ENCODE measurements around the gene CDH23. TPM values are rescaled to one million over a fixed set of nuclear protein-coding genes. Genes with fewer than 3 reads are reported as not detected.
"Not testable (repeated sequence)": the region's sequence is repeated elsewhere in the genome, so short reads cannot be mapped to it uniquely, and the experiment has no call there.

The CDH23 gene
- 0.81 TPM for total RNA-seq

GRCh38 chr10:71396711-71397295 lies at the start of gene CDH23:
Gene CDH23 (plus strand): TSS chr10:71396920. CDS start chr10:71439832, 42,912 bp downstream.
- DNase-seq (ENCODE audit: low read depth in 2 of 3, low spot score in 2 of 3), result no peak

DNA sequence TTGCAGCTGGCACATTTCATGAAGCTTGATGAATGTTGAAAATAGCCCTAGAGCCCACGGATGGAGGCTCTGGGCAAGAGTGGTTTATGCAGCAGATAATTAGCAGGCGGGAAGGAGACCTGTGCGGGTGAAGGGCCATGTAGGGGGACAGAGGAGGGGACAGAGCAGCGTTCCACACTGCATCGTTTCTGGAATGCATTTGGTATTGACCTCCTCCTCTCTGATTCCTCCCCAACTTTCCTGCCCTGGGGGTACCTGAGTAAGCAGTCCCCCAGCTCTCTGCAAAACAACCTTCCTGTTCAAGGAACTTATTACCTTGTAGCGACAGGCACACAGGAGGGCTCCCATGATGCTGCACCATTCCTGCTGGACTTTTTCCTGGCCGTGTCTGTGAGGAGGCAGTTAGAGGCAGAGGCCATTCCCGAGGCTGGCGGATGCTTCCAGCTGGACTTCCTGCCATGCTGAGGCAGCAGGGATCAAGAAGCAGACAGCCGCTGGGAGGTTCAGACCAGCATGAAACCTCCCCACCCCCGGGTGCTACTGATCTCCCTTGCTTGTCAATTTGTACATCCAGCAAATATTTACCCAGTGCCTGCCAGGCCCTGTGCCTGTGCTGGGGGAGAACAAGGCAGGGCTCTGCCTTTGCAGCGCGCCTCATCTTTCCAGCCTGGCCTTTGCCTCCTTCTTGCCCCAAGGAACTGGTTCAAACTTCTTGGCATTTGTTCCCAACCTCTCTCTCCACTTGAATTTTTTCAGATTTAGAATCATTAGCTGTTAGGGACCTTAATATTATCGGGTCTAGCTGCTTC lies 48.9 kb upstream of the CDH23 start:
- no peak for DNase-seq (ENCODE audit: low read depth in 2 of 3, low spot score in 2 of 3)

GRCh38 chr10:71348850-71349249 lies 47.9 kb upstream of the CDH23 start:
- DNase-seq (ENCODE audit: low read depth in 2 of 3, low spot score in 2 of 3), result no peak

DNA sequence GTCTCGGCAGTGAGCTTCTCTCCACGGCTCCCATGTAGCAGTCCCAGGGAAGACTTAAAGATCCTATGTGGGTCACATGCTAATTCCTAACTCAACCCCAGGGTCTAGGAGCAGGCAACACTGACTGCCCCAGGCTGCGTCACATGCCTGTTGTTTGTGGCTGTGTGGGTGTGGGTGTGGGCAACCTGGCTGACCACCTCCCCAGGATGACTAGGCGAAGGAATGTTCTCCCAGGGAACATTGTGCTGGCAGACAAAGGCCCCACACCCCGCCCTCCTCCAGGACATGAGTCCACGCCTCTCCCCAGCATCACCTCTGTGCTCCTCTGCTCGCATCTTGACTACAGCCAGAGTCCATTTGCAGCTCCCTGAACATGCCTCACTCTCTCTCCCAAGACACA lies 47.3 kb upstream of the CDH23 start:
- no peak for DNase-seq (ENCODE audit: low read depth in 2 of 3, low spot score in 2 of 3)

DNA sequence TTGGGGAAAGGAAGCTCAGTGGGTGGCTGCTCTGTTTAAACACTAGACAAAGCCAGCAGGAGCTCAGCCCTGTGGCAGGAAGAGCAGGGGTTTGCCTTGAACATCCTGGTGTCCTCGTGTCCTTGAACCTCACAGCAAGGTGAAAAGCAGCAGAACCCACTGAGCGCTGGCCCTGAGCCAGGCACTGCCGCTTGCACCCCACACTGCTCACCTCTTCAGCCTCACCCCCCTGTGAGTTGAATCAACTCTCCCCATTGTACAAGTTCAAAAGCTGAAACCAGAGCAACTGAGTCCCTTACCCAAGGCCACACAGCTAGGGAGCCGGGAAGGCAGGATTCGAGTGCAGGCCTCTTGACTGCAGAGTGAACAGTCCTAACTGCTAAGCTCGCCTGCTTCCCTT lies 45.6 kb upstream of the CDH23 start:
- DNase-seq (ENCODE audit: low read depth in 2 of 3, low spot score in 2 of 3), result no peak

DNA sequence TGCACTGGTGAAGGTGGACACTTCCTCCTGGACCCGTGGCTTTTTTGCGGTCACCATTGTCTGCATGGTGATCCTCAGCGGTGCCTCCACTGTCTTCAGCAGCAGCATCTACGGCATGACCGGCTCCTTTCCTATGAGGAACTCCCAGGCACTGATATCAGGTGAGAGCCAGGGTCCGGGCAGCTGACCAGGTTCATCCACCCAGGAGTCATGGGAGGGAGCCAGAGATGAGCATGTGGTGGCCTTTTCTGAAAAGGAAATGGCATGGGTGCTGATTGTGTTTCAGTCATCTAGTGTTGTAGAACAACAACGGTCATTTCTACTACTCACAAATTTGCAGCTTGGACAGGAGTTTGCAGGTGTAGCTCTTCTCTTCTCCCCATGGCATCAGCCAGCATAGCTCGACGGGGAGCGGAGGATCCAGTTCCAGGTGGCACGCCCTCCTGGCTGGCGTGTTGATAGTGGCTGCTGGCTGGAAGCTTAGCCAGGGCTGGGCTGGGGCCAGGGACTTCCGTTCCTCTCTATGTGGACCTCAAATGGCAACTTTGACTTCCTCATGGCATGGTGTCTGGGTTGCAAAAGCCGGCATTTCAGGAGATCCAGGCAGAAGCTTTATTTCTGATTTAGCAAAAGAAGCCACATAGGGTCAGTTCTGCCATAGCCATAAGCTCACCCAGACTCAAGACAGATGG lies 44.9 kb upstream of the CDH23 start:
- DNase-seq (ENCODE audit: low read depth in 2 of 3, low spot score in 2 of 3), result no peak

DNA sequence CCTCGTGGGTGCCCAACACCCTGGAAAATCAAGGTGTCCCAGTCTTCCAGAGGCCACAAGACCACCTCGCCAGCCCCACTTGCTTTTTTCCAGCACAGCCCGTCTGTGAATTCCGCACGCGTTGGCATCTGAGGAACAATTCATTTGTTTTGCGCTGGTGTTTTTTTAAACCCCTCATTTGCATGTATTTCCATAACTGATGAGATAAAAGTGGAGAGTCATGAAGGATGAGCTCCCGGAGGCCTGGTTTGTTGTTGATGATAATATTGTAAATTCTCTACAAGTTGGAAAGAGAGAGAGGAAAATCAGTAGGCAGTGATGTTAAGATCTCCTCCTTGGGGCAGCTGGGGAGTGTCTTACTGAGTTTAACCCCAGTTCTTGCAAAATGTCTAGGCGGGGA lies 43.1 kb upstream of the CDH23 start:
- no peak for DNase-seq (ENCODE audit: low read depth in 2 of 3, low spot score in 2 of 3)

GRCh38 chr10:71354776-71355175 lies 41.9 kb upstream of the CDH23 start:
- DNase-seq (ENCODE audit: low read depth in 2 of 3, low spot score in 2 of 3), result no peak

- no peak for DNase-seq (ENCODE audit: low read depth in 2 of 3, low spot score in 2 of 3)
These were observed 40.8 kb upstream of the CDH23 start for GRCh38 chr10:71355886-71356285.

- DNase-seq (ENCODE audit: low read depth in 2 of 3, low spot score in 2 of 3), result no peak
These were observed 38.9 kb upstream of the CDH23 start for GRCh38 chr10:71357792-71358265.

- DNase-seq (ENCODE audit: low read depth in 2 of 3, low spot score in 2 of 3), result no peak
These were observed 38.4 kb upstream of the CDH23 start for GRCh38 chr10:71358277-71358676.

DNA sequence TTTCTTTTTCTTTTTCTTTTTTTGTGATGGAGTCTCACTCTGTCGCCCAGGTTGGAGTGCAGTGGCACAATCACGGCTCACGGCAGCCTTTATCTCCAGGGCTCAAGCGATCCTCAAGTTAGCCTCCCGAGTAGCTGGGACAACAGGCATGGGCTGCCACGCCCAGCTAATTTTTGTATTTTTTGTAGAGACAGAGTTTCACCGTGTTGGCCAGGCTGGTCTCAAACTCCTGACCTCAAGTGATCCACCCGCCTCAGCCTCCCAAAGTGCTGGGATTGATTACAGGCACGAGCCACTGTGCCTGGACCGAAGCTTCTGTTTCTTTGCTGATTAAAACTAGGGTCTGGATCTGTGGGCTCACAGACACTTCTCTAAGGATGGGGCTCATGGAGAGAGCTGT lies 37.8 kb upstream of the CDH23 start:
- not testable (repeated sequence) for DNase-seq (ENCODE audit: low read depth in 2 of 3, low spot score in 2 of 3)

GRCh38 chr10:71359364-71360046 lies 37.2 kb upstream of the CDH23 start:
- no peak for DNase-seq (ENCODE audit: low read depth in 2 of 3, low spot score in 2 of 3)

GRCh38 chr10:71360735-71361134 lies 36.0 kb upstream of the CDH23 start:
- DNase-seq (ENCODE audit: low read depth in 2 of 3, low spot score in 2 of 3), result no peak

DNA sequence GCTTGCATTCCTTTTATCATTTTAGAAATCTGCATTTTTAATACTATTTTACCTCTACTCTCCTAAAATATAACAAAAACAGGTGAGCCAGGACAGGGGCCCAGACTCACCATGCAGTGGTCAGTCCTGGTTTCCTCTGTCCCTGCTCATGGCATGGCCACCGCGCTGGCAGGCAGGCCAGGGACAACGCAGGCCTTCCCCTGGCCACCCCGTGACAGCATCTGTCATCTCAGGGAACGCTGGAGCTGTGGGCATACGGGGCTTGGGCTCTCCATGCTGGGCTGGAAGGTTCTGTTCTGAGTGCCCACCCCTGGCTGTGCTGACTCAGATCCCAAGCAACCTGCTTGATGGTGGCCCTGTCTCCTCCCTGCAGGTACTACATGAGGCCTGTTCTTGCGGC lies 35.1 kb upstream of the CDH23 start:
- no peak for DNase-seq (ENCODE audit: low read depth in 2 of 3, low spot score in 2 of 3)

GRCh38 chr10:71362141-71362540 lies 34.6 kb upstream of the CDH23 start:
- no peak for DNase-seq (ENCODE audit: low read depth in 2 of 3, low spot score in 2 of 3)

DNA sequence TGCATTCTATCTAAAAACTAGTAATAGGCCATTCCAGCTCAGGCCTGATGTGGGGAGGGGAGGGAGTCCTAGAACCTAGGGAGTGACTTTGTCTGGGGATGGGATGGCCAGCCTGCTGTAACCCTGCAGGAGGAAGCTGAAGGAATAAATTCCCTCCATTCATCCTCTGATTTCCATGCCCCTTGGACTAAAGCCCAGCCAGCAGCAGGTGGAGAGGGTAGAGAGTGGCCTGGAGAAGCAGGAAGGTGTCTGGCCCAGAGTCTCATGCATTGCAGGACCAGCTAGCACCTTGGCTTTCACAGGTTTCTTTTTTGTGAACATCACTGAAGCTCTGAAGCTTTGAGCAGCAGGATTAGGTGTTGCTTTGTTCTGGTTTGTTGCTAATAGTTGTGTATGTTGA lies 32.8 kb upstream of the CDH23 start:
- no peak for DNase-seq (ENCODE audit: low read depth in 2 of 3, low spot score in 2 of 3)

DNA sequence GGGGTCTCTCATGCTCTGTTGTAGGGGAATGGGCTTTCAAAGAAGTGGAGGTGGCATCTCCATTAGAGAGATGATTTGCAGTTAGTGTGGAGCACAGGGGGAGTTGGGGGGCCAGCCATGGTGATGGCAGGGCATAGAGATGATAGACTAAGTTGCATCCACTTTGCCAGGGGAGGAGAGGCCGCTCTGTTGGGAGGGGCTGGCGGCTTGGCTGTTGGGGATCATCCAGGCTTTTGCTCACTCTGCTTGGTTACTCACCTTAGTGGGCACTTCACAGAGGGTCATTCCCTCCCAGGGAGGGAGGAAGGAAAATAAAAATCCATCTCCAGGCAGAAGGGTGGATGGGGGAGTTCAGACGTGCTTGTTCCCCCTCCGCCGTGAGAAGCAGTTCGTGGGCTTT lies 31.4 kb upstream of the CDH23 start:
- no peak for DNase-seq (ENCODE audit: low read depth in 2 of 3, low spot score in 2 of 3)

GRCh38 chr10:71366690-71367089 lies 30.0 kb upstream of the CDH23 start:
- no peak for DNase-seq (ENCODE audit: low read depth in 2 of 3, low spot score in 2 of 3)

DNA sequence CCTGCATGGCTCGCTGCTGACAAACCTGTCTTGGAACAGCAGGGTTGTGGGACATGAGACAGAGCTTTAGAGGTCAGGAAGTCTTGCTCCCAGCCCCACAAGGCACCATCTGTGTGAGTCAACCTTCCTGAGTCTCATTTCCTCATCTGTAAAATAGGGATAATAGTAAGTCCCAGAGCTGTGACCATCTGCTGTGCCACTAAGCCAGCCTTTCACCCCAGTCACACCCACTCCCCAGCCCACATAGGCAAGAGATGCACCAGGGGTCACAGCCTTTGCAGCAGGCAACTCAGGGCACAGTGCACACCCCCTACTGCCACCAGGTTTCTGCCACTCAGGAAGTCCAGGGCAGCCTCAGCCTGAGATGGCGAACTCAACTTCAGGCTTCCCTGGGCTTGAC lies 29.4 kb upstream of the CDH23 start:
- DNase-seq (ENCODE audit: low read depth in 2 of 3, low spot score in 2 of 3), result no peak

- DNase-seq (ENCODE audit: low read depth in 2 of 3, low spot score in 2 of 3), result no peak
These were observed 28.5 kb upstream of the CDH23 start for GRCh38 chr10:71368176-71368575.

All from hematopoietic multipotent progenitor cell (in vitro differentiated cells).